Activated CD8-positive, alpha-beta memory T cell treated with anti-CD3 and anti-CD28 coated beads for 24 hours (primary cell): ENCODE data around the gene TFE3.

Experiments used
- DNase-seq: peaks from one replicate; pipeline ENCODE4 v3.0.0-alpha.2; 2020

The TFE3 gene

DNA sequence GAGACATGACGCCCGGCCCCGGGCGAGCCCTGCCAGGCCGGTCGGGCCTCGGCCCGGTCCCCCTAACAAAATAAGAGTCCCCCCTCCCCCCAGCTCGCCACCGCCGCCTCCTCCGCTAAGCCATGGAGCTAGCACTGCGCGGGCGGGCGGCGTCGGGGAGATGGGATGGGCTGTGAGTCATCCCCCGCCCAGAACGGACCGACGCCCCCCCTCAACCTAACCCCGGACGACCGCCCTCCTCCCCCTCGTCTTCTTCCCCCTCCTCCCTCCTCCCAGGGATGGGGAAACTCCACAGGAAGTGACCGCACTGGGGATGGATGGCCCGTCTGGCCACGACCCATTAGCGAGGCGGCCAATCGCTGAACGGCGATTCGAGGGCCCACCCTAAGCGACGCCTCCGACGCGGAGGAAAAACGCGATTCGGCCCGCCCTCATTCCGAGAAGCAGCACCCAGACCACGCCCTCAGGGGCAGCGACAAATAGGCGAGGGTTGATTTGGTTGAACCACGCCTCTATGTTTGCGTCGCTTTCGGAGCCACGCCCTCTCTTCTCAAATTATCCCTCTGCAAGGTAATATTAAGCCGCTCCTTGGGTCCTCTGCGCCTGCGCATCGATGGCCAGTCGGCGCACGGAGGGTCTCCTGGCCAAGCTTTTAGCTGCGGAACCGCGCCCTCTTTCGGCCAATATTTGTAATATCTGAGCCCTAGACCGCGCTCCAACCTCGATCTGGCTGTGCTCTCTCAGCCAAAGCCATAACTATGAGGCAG lies at the start of gene TFE3:
Gene TFE3, minus strand, starts transcription at position 138 of the 767 bp plus-strand sequence. Its CDS starts 131 bp downstream, at position 7.
- peak; percentile 93 for DNase-seq

DNA sequence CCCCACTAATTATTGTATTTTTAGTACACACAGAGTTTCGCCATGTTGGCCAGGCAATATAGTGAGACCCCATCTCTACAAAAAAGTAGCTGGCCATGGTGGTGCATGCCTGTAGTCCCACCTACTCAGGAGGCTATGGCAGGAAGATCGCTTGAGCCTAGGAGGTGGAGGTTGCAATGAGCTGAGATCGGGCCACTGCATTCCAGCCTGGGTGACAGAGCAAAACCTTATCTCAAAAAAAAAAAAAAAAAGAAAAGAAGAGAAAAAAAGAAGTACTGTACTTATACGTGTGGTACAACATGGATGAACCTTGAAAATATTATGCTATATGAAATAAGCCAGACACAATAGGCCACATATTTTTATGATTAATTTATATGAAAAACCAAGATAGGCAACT lies 46.4 kb upstream of the TFE3 start:
- DNase-seq = no peak

DNA sequence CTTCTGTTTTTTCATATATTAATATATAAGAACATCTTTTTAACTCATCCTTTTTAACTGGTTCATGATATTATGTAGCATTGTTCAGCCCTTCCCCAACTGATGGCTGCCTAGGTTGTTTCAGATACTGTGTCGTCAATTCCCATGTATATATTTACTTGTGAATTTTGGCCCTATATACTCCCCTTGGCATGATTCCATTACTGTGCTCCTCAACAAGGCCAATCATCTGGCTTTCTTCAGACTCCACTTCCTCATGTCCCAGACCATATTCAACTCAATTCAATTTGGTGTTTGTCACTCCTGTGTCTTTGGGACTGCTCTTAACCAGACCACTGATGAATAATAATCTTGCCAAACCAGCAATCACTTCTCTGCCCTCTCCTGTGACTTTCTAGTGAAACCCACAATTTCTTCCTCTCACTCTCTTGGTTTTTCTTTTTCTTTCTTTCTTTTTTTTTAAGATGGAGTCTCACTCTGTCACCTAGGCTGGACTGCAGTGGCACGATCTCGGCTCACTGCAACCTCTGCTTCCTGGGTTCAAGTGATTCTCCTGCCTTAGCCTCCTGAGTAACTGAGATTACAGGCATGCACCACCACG lies 39.2 kb upstream of the TFE3 start:
- DNase-seq = no peak

DNA sequence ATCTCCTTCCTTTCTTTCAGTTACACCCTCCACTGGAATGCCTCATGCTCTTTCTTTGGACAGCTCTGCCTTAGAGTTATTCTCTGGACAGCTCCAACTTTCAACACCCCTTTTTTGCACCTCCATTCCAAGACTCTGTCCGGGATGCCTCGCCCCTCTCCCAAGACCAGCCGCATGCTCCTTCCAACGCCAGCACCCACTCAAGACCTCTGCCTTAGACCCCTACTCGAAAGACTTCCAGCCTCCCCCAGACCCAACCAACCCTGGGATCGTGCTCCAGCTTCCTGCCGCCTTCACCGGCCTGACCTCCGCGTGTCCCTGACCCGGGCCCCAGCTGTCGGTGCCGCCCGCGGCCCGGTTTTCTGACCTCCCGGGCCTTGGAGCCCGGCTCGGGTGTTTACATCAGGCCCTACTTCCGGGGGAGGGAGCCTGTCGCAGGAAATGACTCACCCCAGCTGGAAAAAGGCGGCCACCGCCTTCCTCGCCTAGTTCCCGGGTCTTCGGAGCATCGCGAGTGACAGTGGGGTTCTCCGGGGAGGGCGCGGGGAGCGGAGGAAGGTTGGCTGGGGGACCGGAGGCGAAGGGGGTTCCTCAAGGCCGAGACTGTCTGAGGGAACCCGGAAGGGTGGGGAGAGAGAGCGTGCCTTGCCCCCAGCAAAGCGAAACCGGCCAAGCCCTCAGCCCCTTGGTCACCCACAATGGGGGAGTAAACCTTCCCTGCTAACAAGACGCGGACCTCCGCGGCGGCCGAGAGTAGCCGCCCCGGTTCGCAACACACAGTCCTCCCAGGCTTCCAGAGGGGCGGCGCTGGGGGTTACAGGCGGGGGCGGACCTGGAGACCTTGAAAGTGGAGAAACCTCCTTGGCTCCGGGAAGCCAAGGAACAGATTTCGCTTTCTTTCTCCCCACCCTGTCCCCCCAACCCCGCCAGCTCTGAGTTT lies 36.6 kb upstream of the TFE3 start, which contains the start of gene WDR45:
Gene WDR45, minus strand, starts transcription at position 399 of the 940 bp plus-strand sequence. CDS start 1,792 bp downstream, outside the sequence.
- peak; percentile 84 for DNase-seq

DNA sequence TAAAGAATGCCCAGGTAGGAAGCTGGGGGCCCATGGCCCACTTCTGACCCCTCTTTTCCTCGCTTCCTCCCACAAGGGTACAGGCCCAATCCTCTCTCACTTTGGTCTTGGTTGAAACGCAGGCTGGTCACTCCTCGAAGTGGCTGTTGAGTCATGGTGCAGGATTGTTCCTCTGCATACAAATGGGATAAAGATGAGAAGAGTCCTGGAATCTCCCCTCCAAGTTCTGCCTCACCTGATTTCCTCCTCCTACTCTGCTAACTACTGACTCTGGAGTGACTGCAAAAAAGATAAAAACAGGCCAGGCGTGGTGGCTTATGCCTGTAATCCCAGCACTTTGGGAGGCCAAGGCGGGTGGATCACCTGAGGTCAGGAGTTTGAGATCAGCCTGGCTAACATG lies 34.8 kb upstream of the TFE3 start:
- no peak for DNase-seq

GRCh38 chrX:49075347-49075746 lies 32.2 kb upstream of the TFE3 start:
- no peak for DNase-seq

DNA sequence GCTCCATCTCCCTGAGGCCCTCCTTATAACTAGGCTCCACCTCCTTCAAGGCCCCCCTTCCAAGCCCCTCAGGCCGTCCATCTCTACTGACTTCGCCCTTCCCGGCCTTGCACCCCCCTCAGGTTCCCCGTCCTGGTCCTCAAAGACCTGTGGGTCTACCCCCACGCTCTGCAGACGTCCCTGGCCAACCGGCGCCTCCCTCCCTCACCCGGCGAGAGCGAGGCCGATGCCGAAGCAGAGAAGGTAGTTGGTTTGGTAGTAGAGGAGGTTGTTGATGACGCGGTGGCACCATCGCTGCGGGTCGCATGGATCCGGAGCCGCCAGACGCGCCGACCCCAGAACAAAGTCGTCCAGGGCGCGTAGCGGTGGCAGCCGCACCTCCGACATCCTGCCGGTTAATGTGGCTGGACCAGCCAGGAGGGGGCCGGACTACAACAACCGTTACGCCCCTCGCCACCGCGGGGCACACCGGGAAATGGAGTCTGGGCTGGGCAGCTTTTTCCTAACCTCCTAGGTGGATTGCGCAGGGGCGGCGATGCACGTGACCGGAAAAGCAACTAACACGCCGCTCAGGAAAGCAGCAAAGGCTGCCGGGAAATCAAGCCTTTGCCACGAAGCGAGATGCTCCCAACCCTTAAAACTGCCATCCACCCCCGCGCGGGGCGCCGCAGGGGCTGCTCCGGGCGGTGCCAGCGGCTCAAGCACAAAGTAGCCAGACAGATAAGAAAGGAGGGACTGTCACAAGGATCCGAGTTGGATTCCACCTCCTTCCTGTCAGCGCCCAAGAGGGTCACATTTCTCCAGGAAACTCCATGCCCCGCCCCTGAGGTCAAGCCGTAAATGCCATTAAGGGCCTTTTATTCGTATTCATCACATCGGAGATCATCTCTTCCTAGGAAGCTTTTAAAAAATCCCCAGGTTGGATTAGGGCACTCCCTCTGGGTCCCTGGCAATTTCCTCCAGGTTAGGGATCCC lies 30.7 kb upstream of the TFE3 start, which contains the start of gene PRAF2:
Gene PRAF2, minus strand, starts transcription at position 402 of the 975 bp plus-strand sequence. Its CDS starts 15 bp downstream, at position 387.
- DNase-seq = peak; percentile 92

- DNase-seq = no peak
These were observed 29.5 kb upstream of the TFE3 start for GRCh38 chrX:49072712-49073095.

GRCh38 chrX:49071877-49072711 lies 28.9 kb upstream of the TFE3 start:
- no peak for DNase-seq

DNA sequence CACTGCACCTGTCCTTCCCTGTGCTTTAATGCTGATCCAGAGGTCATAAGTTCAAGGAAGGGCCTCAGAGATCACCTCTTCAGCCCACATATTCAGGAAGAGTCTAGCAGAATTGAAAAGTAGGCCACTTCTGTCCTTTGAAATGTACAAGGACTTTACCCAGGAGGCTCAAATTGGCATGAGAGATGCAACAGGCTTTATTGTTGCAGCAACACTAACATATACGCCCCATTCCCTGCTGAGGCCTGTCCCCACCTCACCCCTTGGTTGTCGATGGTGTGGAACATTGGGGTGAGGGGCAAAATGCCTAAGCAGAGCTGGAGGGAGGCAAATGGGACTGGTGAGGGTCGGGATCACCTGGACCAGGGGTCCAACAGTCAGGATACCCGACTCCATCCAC lies 27.8 kb upstream of the TFE3 start:
- DNase-seq = no peak

DNA sequence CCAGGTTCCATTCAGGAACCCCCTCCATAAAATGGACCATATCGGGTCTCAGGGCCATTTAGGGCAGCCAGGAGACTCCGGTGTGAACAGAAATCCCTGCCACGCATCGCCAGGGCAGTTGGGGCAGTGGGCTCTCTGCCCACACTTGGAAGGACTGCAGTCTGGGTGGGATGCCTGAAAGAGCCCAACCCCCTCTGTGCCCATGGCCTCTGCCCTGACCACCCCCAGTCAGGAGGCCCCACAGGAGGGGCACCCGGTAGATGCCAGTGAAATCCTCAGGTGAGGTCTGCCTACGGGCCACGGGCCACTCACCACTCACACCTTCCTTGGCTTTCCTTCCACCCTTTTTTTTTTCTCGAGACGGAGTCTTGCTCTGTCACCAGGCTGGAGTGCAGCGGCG lies 25.9 kb upstream of the TFE3 start:
- no peak for DNase-seq

GRCh38 chrX:49067285-49068120 lies 24.3 kb upstream of the TFE3 start:
- no peak for DNase-seq

DNA sequence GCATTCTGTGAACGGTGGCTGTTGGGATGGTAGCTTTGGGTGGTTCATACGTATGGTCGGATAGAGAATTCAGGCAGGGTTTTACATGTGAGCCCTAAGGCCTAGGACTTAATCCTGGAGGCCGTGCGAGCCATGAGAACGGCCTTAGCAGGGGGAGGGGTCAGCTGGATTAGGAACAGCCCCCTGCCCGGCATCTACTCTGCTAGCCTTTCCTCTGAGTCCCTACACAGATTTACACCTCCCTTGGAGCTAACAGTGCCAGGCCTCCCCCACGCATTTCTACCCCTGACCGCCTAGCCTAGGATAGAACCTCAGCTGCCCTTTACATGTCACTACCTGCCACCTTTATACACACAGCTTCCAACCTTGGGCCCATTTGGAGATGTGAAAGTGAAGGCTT lies 23.5 kb upstream of the TFE3 start:
- DNase-seq = no peak

DNA sequence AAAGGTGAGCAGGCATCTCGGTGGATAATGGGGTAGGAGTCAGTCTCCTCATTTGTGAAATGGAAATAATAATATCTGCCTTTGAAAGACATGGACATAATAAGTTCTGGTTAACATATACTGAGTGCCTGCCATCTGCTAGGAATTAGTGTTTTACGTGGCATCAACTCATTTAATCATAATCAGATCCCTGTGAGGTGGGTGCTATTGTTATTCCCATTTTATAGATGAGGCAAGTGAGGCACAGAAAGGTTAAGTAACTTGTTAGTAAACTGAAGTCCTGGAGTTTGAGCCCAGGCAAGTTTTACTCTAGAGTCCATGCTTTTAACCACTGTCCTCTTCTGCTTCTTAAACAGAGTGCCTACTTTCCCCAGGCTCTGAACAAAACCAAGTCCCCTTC lies 23.1 kb upstream of the TFE3 start:
- no peak for DNase-seq

DNA sequence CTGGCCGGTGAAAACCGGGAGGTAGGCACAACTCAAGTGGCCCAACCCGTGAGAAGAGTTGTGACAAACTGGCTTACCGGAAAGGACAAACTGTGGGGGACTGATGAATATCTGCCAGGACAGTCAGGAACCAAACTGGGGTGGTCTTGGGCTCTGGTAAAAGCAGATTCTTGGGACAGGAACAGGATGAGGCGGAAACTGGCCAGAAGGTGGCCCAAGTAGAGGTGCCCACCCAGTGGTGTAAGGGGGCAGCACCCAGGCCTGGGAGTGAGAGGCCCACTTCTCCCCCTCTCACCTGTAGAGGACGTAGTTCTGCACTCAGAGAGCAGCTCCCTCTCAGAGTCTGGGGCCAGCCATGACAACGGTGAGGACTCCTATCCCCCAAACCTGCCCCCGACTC lies 21.6 kb upstream of the TFE3 start:
- DNase-seq = no peak

GRCh38 chrX:49064303-49064702 lies 21.1 kb upstream of the TFE3 start:
- DNase-seq = no peak

GRCh38 chrX:49063715-49064114 lies 20.6 kb upstream of the TFE3 start:
- DNase-seq = no peak

GRCh38 chrX:49061916-49062315 lies 18.8 kb upstream of the TFE3 start:
- DNase-seq = no peak

DNA sequence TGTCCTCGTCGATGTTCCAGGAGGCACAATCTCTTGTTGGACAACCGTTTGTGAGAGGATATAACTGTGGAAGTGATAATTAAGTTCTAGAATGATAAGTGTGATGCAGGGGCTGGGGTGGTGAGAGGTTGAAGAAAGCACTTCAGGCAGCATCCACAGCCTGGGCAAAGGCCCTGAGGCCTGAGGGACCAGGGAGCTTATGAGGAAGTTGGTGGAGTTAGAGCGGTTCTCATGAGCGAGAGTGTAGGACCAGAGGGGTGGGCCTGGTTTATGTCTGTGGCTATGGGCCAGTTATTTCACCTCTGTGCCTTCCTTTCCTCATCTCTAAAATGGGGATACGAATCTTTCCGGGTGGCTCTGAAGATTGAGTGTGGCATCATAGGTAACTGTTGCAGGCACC lies 18.3 kb upstream of the TFE3 start:
- DNase-seq = no peak

DNA sequence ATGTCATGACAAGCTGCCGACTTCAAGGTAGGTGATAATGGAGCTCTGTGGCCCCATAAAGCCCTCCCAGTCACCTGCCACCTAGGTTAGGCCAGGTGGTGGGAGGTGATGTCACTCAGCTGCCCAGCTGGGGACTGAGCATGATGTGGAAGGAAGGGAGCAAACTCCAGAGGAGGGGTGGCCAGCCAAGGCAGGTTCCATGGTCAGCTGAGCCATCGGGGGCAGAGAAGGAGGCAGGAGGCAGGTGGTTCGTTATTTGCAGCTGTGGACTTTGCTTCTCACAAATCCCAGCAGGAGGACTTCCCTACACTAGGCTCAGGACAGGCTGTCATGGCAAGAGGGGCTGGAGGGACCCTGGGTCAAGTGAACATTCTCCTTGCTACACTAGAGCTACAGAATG lies 17.8 kb upstream of the TFE3 start:
- no peak for DNase-seq
